ENCODE measurements around the gene SNX11.

Gene SNX11

DNA sequence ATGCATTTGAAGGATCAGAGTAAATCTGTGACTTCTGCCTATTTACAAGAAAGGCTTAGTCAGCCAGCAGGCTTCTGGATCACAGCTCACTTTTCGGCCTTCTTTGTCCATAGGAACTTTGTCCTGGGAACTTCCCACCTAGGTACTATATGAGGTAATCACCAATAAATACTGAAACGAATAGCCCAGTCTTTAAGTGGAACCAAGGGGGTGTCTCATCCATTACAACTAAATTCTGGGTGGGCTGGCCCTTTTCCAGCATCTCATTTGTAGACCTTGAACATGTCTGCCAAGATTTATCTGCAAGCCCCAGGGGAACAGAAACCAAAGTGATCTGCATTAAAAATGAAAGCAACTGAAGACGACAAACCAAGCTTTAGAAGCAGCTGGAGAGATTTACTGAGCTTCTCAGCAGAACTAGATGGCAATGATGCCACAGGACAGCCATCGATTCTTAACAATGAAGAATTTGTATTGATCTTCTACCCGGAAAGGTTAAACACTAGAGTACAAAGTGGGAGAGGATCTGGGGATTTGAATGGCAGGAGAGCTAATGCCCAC, 55.5 kb downstream of the SNX11 start:
- no peak for DNase-seq

DNA sequence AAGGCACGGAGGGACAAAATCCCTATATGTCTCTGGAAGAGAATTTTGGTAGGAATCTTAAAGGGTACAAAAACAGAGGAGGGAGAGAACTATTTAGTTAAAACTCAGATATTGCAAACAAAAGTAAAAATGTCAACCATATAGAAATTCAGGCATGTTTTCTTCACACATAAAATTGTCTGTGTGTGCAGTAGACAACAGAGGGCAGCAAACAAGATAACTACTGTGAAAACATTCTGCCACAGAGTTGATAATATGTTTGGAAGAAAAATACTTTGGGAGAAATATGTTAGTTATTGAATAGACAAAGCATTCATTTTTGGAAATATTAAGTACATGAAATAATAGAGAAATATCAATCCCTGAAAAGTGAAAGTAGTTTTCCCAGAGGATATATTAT, 56.2 kb downstream of the SNX11 start:
- no peak for DNase-seq

GRCh38 chr17:48169926-48170325, 62.4 kb downstream of the SNX11 start:
- DNase-seq, result no peak
